ENCODE data around the gene PEAK1.

DNA sequence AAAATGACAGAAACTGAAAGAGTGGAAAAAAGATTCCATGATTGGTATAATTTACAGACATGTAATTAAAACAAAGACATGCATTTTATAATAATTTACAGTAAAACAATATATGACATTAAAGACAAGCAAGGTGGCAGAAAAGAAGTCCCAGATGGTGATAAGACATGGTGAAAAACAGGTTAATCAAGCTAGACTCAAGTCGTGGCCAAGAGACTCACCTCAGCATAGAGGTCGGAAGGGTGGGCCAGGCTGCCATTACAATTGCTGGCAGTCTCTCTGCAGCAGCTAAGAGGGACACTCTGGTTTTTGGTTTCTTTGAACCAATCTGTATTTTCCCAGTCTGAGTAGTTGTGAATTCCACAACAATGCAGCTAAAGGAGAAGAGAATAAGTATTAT, 367.3 kb downstream of the PEAK1 start:
- TF ChIP-seq POLR2AphosphoS5 (IDR thresholded peaks at IDR 0.05; ENCODE audit: low read depth) = no peak
- TF ChIP-seq, protein P1, sequence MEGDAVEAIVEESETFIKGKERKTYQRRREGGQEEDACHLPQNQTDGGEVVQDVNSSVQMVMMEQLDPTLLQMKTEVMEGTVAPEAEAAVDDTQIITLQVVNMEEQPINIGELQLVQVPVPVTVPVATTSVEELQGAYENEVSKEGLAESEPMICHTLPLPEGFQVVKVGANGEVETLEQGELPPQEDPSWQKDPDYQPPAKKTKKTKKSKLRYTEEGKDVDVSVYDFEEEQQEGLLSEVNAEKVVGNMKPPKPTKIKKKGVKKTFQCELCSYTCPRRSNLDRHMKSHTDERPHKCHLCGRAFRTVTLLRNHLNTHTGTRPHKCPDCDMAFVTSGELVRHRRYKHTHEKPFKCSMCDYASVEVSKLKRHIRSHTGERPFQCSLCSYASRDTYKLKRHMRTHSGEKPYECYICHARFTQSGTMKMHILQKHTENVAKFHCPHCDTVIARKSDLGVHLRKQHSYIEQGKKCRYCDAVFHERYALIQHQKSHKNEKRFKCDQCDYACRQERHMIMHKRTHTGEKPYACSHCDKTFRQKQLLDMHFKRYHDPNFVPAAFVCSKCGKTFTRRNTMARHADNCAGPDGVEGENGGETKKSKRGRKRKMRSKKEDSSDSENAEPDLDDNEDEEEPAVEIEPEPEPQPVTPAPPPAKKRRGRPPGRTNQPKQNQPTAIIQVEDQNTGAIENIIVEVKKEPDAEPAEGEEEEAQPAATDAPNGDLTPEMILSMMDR (IDR thresholded peaks at IDR 0.05; ENCODE audit: insufficient read depth, low read length) = no peak
